K562 (cell line): ENCODE measurements around the gene ZNF768. TPM values are rescaled to one million over a fixed set of nuclear protein-coding genes. Genes with fewer than 3 reads are reported as not detected.

Source experiments
- ASH1L ChIP-seq: fragments of 450-650 bp; IDR thresholded peaks from 2 replicates; pipeline ENCODE4 v1.6.1; 2018; ENCODE audit warnings: borderline replicate concordance, mild to moderate bottlenecking, low read depth; ENCODE audit not compliant: partially characterized antibody
- BRD9 ChIP-seq: fragments of 450-650 bp; IDR thresholded peaks from 2 replicates; pipeline ENCODE4 v1.6.1; 2018; ENCODE audit warnings: low read depth; ENCODE audit not compliant: partially characterized antibody
- EP300 ChIP-seq: IDR thresholded peaks from 2 replicates; pipeline ENCODE4 v1.6.1; 2012; ENCODE audit warnings: low read length, improper control_type of control experiment
- ERF ChIP-seq: fragments of 450-650 bp; formaldehyde crosslinking; IDR thresholded peaks from 2 replicates; pipeline ENCODE4 v1.4.0; 2020; ENCODE audit warnings: mild to moderate bottlenecking, mixed read lengths
- ETV1 ChIP-seq: fragments of 450-650 bp; conservative IDR thresholded peaks from 2 replicates; pipeline ENCODE4 v1.6.1; 2016; ENCODE audit warnings: missing genetic modification characterization, control low read depth, low read depth, missing compliant biosample characterization
- FOXK2 ChIP-seq, 2 experiments: fragments of 450-650 bp; IDR thresholded peaks in 1 of 2; conservative IDR thresholded peaks in 1 of 2; 2 replicates each; pipeline ENCODE4 v1.6.1; 2016; ENCODE audit warnings: low read depth in 2 of 2, mild to moderate bottlenecking in 1 of 2
- FOXP1 ChIP-seq: sonication (generic); formaldehyde crosslinking; IDR thresholded peaks from 2 replicates; pipeline ENCODE4 v1.8.0; 2022; ENCODE audit warnings: mild to moderate bottlenecking, missing genetic modification reagents
- IFI16 ChIP-seq: fragments of 250-450 bp; sonication (Bioruptor Pico); IDR thresholded peaks from 2 replicates; pipeline ENCODE4 v2.1.2; 2022; ENCODE audit warnings: mild to moderate bottlenecking, inconsistent platforms
- IRF2 ChIP-seq: sonication (generic); formaldehyde crosslinking; IDR thresholded peaks from 2 replicates; pipeline ENCODE4 v1.8.1; 2022; ENCODE audit warnings: mild to moderate bottlenecking, missing genetic modification reagents
- KHSRP ChIP-seq: fragments of 450-650 bp; IDR thresholded peaks from 2 replicates; pipeline ENCODE4 v1.6.1; 2017
- KLF1 ChIP-seq: fragments of 450-650 bp; IDR thresholded peaks from 2 replicates; pipeline ENCODE4 v1.6.1; 2016; ENCODE audit warnings: missing genetic modification characterization, missing compliant biosample characterization
- MBD2 ChIP-seq: sonication (generic); IDR thresholded peaks from 2 replicates; pipeline ENCODE4 v1.6.1; 2016; ENCODE audit warnings: low read depth, borderline replicate concordance
- MLX ChIP-seq, 2 experiments: fragments of 450-650 bp in 1 of 2; sonication (generic) in 1 of 2; formaldehyde crosslinking; conservative IDR thresholded peaks; 2 replicates each; pipeline versions ENCODE4 v1.4.0 to v1.8.1; 2020 to 2022; ENCODE audit warnings: mild to moderate bottlenecking in 1 of 2, missing genetic modification reagents in 1 of 2
- MTA2 ChIP-seq: fragments of 450-650 bp; IDR thresholded peaks from 2 replicates; pipeline ENCODE4 v1.6.1; 2016; ENCODE audit warnings: low read depth
- MYBL2 ChIP-seq, 2 experiments: fragments of 450-650 bp in 1 of 2; sonication (generic) in 1 of 2; formaldehyde crosslinking in 1 of 2; IDR thresholded peaks; 2 replicates each; pipeline versions ENCODE4 v1.6.1 to v1.8.1; 2017 to 2022; ENCODE audit warnings: borderline replicate concordance in 1 of 2, inconsistent platforms in 1 of 2, low read depth in 1 of 2, mild to moderate bottlenecking in 1 of 2, missing genetic modification reagents in 1 of 2, moderate library complexity in 1 of 2
- MYNN ChIP-seq, 2 experiments: sonication (generic); formaldehyde crosslinking in 1 of 2; IDR thresholded peaks; 2 replicates each; pipeline versions ENCODE4 v1.5.0 to v1.6.1; 2016 to 2020; ENCODE audit warnings: antibody characterized with exemption in 1 of 2, missing genetic modification reagents in 1 of 2
- NCOR1 ChIP-seq: fragments of 450-650 bp; IDR thresholded peaks from 2 replicates; pipeline ENCODE4 v1.6.1; 2016; ENCODE audit warnings: mild to moderate bottlenecking, moderate library complexity
- NFXL1 ChIP-seq: fragments of 450-650 bp; formaldehyde crosslinking; IDR thresholded peaks from 2 replicates; pipeline ENCODE4 v1.4.0; 2021; ENCODE audit warnings: mild to moderate bottlenecking
- NR2C2 ChIP-seq, 2 experiments: fragments of 200-800 bp in 1 of 2; sonication (Bioruptor generic) in 1 of 2; sonication (generic) in 1 of 2; formaldehyde crosslinking in 1 of 2; IDR thresholded peaks; 2 replicates each; pipeline versions ENCODE4 v1.6.1 to v1.8.0; 2016 to 2022; ENCODE audit warnings: mild to moderate bottlenecking in 1 of 2, missing compliant biosample characterization in 1 of 2, missing genetic modification characterization in 1 of 2, missing genetic modification reagents in 1 of 2
- RAD51 ChIP-seq: fragments of 450-650 bp; IDR thresholded peaks from 2 replicates; pipeline ENCODE4 v1.7.1; 2016; ENCODE audit warnings: low read depth, mild to moderate bottlenecking, borderline replicate concordance
- RBM34 ChIP-seq: fragments of 200-400 bp; formaldehyde crosslinking; IDR thresholded peaks from 2 replicates; pipeline ENCODE4 v1.6.1; 2018; ENCODE audit warnings: low read length, borderline replicate concordance; ENCODE audit not compliant: insufficient read depth
- SP1 ChIP-seq: sonication (generic); formaldehyde crosslinking; IDR thresholded peaks from 2 replicates; pipeline ENCODE4 v1.8.1; 2022; ENCODE audit warnings: mild to moderate bottlenecking, missing genetic modification reagents
- TCF3 ChIP-seq: sonication (generic); formaldehyde crosslinking; IDR thresholded peaks from 2 replicates; pipeline ENCODE4 v1.4.0; 2020; ENCODE audit warnings: mild to moderate bottlenecking, missing genetic modification reagents
- TFAM ChIP-seq: fragments of 250-450 bp; sonication (Bioruptor Pico); conservative IDR thresholded peaks from 2 replicates; pipeline ENCODE4 v1.5.0; 2021; ENCODE audit warnings: mild to moderate bottlenecking, moderate library complexity
- THRAP3 ChIP-seq: fragments of 450-650 bp; IDR thresholded peaks from 2 replicates; pipeline ENCODE4 v1.6.1; 2016; ENCODE audit warnings: mild to moderate bottlenecking, inconsistent platforms, borderline replicate concordance
- ZBTB43 ChIP-seq: sonication (generic); formaldehyde crosslinking; IDR thresholded peaks from 2 replicates; pipeline ENCODE4 v1.8.0; 2023; ENCODE audit warnings: mild to moderate bottlenecking, missing genetic modification reagents
- ZBTB8A ChIP-seq: fragments of 450-650 bp; IDR thresholded peaks from 2 replicates; pipeline ENCODE4 v1.6.1; 2018; ENCODE audit warnings: mild to moderate bottlenecking, moderate library complexity; ENCODE audit not compliant: partially characterized antibody
- ZNF184 ChIP-seq: sonication (generic); formaldehyde crosslinking; IDR thresholded peaks from 2 replicates; pipeline ENCODE4 v1.5.0; 2020; ENCODE audit warnings: missing genetic modification reagents
- ZNF436 ChIP-seq: fragments of 250-450, 450-650 bp; sonication (Bioruptor Pico); formaldehyde crosslinking; IDR thresholded peaks from 2 replicates; pipeline ENCODE4 v1.7.0; 2020; ENCODE audit warnings: mild to moderate bottlenecking
- polyA plus RNA-seq, 8 experiments: library from polyadenylated mRNA; depleted of rRNA in 4 of 8; stranded (reverse) in 5 of 8; unstranded in 3 of 8; fragments of >200 nt; fragmentation: Nextera tagmentation in 2 of 8; fragmentation: Illumina TruSeq in 1 of 8; extraction: Ambion mirVana in 2 of 8; extraction: Trizol in 1 of 8; gene quantifications; 2 replicates each; pipeline versions ENCODE4 v1.2.1 to v1.2.3, GENCODE V29; 2011 to 2014; ENCODE audit warnings: inconsistent platforms in 1 of 8, missing spikeins in 1 of 8
- total RNA-seq, 7 experiments: library from RNA; depleted of rRNA in 6 of 7; stranded (reverse); fragments of >200 nt in 6 of 7; fragmentation: Illumina TruSeq in 2 of 7; extraction: Trizol in 2 of 7; gene quantifications; 2 replicates each; pipeline versions ENCODE4 v1.2.1 to v1.2.3, GENCODE V29; 2011 to 2021; ENCODE audit warnings: low replicate concordance in 1 of 7

The ZNF768 gene
- total and polyA plus RNA-seq, 9 of the 15 experiments (the other 6 are each of a cell fraction or from before 2014, with no cell fraction given), result 0.13 to 50.7 (median 26.9) TPM

- no peak for TF ChIP-seq ERF
- TF ChIP-seq ZNF436 (CRISPR knock-in tag), result no peak
- TF ChIP-seq RBM34, result no peak
- 0 out of 2 replicates have a peak, but pooled peaks have one; percentile 60 for TF ChIP-seq FOXP1 (CRISPR knock-in tag)
- TF ChIP-seq MLX (CRISPR knock-in tag; conservative IDR thresholded peaks at IDR 0.05), result no peak
- TF ChIP-seq TCF3 (CRISPR knock-in tag), result no peak
- 0 out of 4 replicates have a peak, but pooled peaks of 1 of the 2 experiments have one; percentile 21 for TF ChIP-seq FOXK2 (conservative IDR thresholded peaks at IDR 0.05 in 1 of 2, IDR thresholded peaks at IDR 0.05 in 1 of 2; ENCODE audit: low read depth in 2 of 2)
- TF ChIP-seq ZBTB43 (CRISPR knock-in tag), result peak; percentile 80; the same call in 1 of the 2 replicates
- no peak for TF ChIP-seq ZNF184 (CRISPR knock-in tag)
- TF ChIP-seq NFXL1 (CRISPR knock-in tag), result no peak
- TF ChIP-seq MYNN (IDR thresholded peaks at IDR 0.05), result no peak
- TF ChIP-seq MYNN (CRISPR knock-in tag; IDR thresholded peaks at IDR 0.05), result no peak
- no peak for TF ChIP-seq ZBTB8A
- no peak for TF ChIP-seq TFAM (CRISPR knock-in tag)
- TF ChIP-seq KHSRP, result no peak
- TF ChIP-seq MYBL2 (IDR thresholded peaks at IDR 0.05; ENCODE audit: low read depth), result no peak
- TF ChIP-seq MYBL2 (CRISPR knock-in tag; IDR thresholded peaks at IDR 0.05; ENCODE audit: borderline replicate concordance), result no peak
- TF ChIP-seq BRD9, result no peak
- TF ChIP-seq SP1 (CRISPR knock-in tag), result no peak; the same call in 1 of the 2 replicates
- peak; percentile 91 for TF ChIP-seq THRAP3
- no peak for TF ChIP-seq EP300
- TF ChIP-seq MBD2, result no peak
- TF ChIP-seq ETV1 (tag), result no peak
- TF ChIP-seq NR2C2 (CRISPR knock-in tag; IDR thresholded peaks at IDR 0.05), result no peak
- no peak for TF ChIP-seq NR2C2 (tag; IDR thresholded peaks at IDR 0.05)
- TF ChIP-seq RAD51, result no peak
- TF ChIP-seq ASH1L, result no peak
- no peak for TF ChIP-seq IFI16
- TF ChIP-seq NCOR1, result no peak
- no peak for TF ChIP-seq MTA2
- TF ChIP-seq IRF2 (CRISPR knock-in tag), result no peak
- no peak for TF ChIP-seq KLF1 (tag)
Measured at GRCh38 chr16:30558789-30559377, 32.5 kb upstream of the ZNF768 start (continued).
